ENCODE results near the gene ROBO1. TPM values are rescaled to one million over a fixed set of nuclear protein-coding genes. Genes with fewer than 3 reads are reported as not detected.

Gene ROBO1
- total and polyA plus RNA-seq, 2 of the 13 experiments (the other 11 are each of a cell fraction or from before 2014, with no cell fraction given): 52.2 to 71.0 TPM

- Histone ChIP-seq H3K9ac (ENCODE audit: insufficient read depth, low read depth, low read length) (no peak overlapping the region), H3K4me1 (ENCODE audit: insufficient read depth, low read length) (0 out of 2 replicates have a peak, but pooled peaks cover 12% of the 10 kb centered on the region), H2AFZ (ENCODE audit: low read length) (no peak overlapping the region), H3K27me3 (ENCODE audit: control insufficient read depth in 1 of 2, insufficient read depth in 2 of 2, low read length in 2 of 2) (no peaks in the 10 kb centered on the region), H3K36me3 (replicated peaks in 1 of 2; ENCODE audit: control insufficient read depth in 1 of 2, insufficient read depth in 2 of 2, low read length in 2 of 2) (no peaks in the 10 kb centered on the region), H3K4me3 (replicated peaks in 1 of 3; ENCODE audit: insufficient read depth in 1 of 3, low read depth in 2 of 3, low read length in 3 of 3) (no peak overlapping the region), H3K27ac (ENCODE audit: extremely low read length, insufficient read depth, low read length) (no peak overlapping the region), H3K4me2 (ENCODE audit: low read depth, low read length) (no peak overlapping the region), H3K79me2 (ENCODE audit: insufficient read depth, low read length) (no peaks in the 10 kb centered on the region), H3K9me3 (ENCODE audit: low read length) (no peaks in the 10 kb centered on the region), H4K20me1 (ENCODE audit: insufficient read depth, low read length) (no peaks in the 10 kb centered on the region)
- 95% methylated on average over 5 of the region's 5 CpGs for whole genome bisulfite sequencing (ENCODE audit: low lambda C conversion rate)
- FAIRE-seq (no peak), DNase-seq (ENCODE audit: low spot score) (no peak), ATAC-seq (no peak)
- in situ Hi-C loops (cut with HindIII; ENCODE audit: extremely low pct_ligation_motif_present, low pct_unique_long_range_greater_than_20kb) (no loop called here), intact Hi-C loops (cut with micrococcal nuclease; ENCODE audit: unreplicated experiment) (no loop called here)
- no peak for TF ChIP-seq ZNF839 (CRISPR knock-in tag; IDR thresholded peaks at IDR 0.05; ENCODE audit: borderline replicate concordance)
- TF ChIP-seq ZNF253 (CRISPR knock-in tag; IDR thresholded peaks at IDR 0.05; ENCODE audit: borderline replicate concordance): no peak
- no peak for TF ChIP-seq ZNF850 (CRISPR knock-in tag; conservative IDR thresholded peaks at IDR 0.05)
- TF ChIP-seq THAP8 (CRISPR knock-in tag; IDR thresholded peaks at IDR 0.05; ENCODE audit: borderline replicate concordance): no peak
- TF ChIP-seq CREBL2 (CRISPR knock-in tag; IDR thresholded peaks at IDR 0.05; ENCODE audit: borderline replicate concordance): no peak
- no peak for TF ChIP-seq ZNF354B (CRISPR knock-in tag; IDR thresholded peaks at IDR 0.05)
- no peak for TF ChIP-seq ZNF326 (CRISPR knock-in tag; IDR thresholded peaks at IDR 0.05; ENCODE audit: borderline replicate concordance)
- TF ChIP-seq MZF1 (CRISPR knock-in tag; IDR thresholded peaks at IDR 0.05; ENCODE audit: borderline replicate concordance): no peak
- TF ChIP-seq ZUFSP (CRISPR knock-in tag; IDR thresholded peaks at IDR 0.05; ENCODE audit: borderline replicate concordance): no peak
- ChIA-PET CTCF (ENCODE audit: low intra/inter-chr PET ratio, low total read pairs) (no interaction called here), POLR2A (no interaction called here)
- no TSS peak for BruUV-seq (replicated peaks)
Observed at GRCh38 chr3:78765671-78766485, 1001.9 kb downstream of the ROBO1 start.
